Large intestine (tissue), 3 donors: ENCODE results near the gene SUSD6. TPM values are rescaled to one million over a fixed set of nuclear protein-coding genes. Genes with fewer than 3 reads are reported as not detected.
A peak's percentile ranks its signal among the peaks of the same experiment; 100 is the strongest.

Experiments used
- DNase-seq, 2 donors: peaks; one replicate each; pipeline versions ENCODE4 v3.0.0 to v3.0.0-alpha.2; 2013
- H3K27ac ChIP-seq: one replicate; pipeline ENCODE4 v1.5.1; 2013; ENCODE audit warnings: low read length
- H3K27me3 ChIP-seq: 2 replicates; pipeline ENCODE4 v1.6.1; 2013; ENCODE audit warnings: low read length; ENCODE audit not compliant: control insufficient read depth, insufficient read depth
- H3K36me3 ChIP-seq: 2 replicates; pipeline ENCODE4 v1.6.1; 2013; ENCODE audit warnings: low read length; ENCODE audit not compliant: control insufficient read depth, insufficient read depth
- H3K4me1 ChIP-seq: one replicate; pipeline ENCODE4 v1.6.1; 2013; ENCODE audit warnings: low read length; ENCODE audit not compliant: control insufficient read depth, insufficient read depth
- H3K4me3 ChIP-seq: one replicate; pipeline ENCODE4 v1.5.1; 2013; ENCODE audit warnings: low read length
- H3K9me3 ChIP-seq: one replicate; pipeline ENCODE4 v1.6.1; 2013; ENCODE audit warnings: mild to moderate bottlenecking, low read depth, low read length, moderate library complexity; ENCODE audit not compliant: control insufficient read depth
- WGBS: methylation state at CpG from one replicate; pipeline ENCODE4 v1.1.5; 2013; ENCODE audit warnings: low lambda C conversion rate; ENCODE audit not compliant: insufficient coverage; 5-methylcytosine and 5-hydroxymethylcytosine counted together
- polyA plus RNA-seq: library from polyadenylated mRNA; unstranded; fragments of 120-200 nt; gene quantifications from one replicate; pipeline ENCODE4 v1.2.1, GENCODE V29; 2013

Gene SUSD6
- polyA plus RNA-seq, 1 donor: 40.4 TPM

GRCh38 chr14:69610874-69611171 is 573 bp upstream of the SUSD6 start:
- DNase-seq: no peak

GRCh38 chr14:69612014-69612782 is 802 bp downstream of the SUSD6 start:
- 0% methylated on average over 2 of the region's 47 CpGs for WGBS
- Histone ChIP-seq H3K4me1 (peaks cover 45% of the 10 kb centered on the region), H3K36me3 (no peaks in the 10 kb centered on the region), H3K27me3 (no peaks in the 10 kb centered on the region), H3K9me3 (no peaks in the 10 kb centered on the region), H3K27ac (peak overlapping the region; percentile 90), H3K4me3 (peak overlapping the region; percentile 78)
- peak in 1 of 2 donors; percentile 63 for DNase-seq

More at GRCh38 chr14:69610874-69611171, 573 bp upstream of the SUSD6 start:
- H3K36me3 ChIP-seq: no peaks in the 10 kb centered on the region
- peak overlapping the region; percentile 74 for H3K27ac ChIP-seq
- peaks cover 59% of the 10 kb centered on the region for H3K4me1 ChIP-seq
- no CpG with 5 or more reads among the region's 8 CpGs for WGBS
- no peaks in the 10 kb centered on the region for H3K9me3 ChIP-seq
- H3K27me3 ChIP-seq: no peaks in the 10 kb centered on the region
- peak overlapping the region; percentile 58 for H3K4me3 ChIP-seq

- no CpG with 5 or more reads among the region's 2 CpGs for WGBS
- peak overlapping the region; percentile 78 for H3K4me3 ChIP-seq
- peak overlapping the region; percentile 90 for H3K27ac ChIP-seq
- DNase-seq: peak in 1 of 2 donors; percentile 37
- H3K27me3 ChIP-seq: no peaks in the 10 kb centered on the region
- H3K9me3 ChIP-seq: no peaks in the 10 kb centered on the region
- H3K4me1 ChIP-seq: peaks cover 43% of the 10 kb centered on the region
- H3K36me3 ChIP-seq: no peaks in the 10 kb centered on the region
These were observed 1.4 kb downstream of the SUSD6 start for GRCh38 chr14:69612783-69613130.

- no peaks in the 10 kb centered on the region for H3K36me3 ChIP-seq
- H3K9me3 ChIP-seq: no peaks in the 10 kb centered on the region
- H3K27ac ChIP-seq: peak overlapping the region; percentile 90
- WGBS: 100% methylated on average over 1 of the region's 4 CpGs
- peak in 1 of 2 donors; percentile 41 for DNase-seq
- H3K27me3 ChIP-seq: no peaks in the 10 kb centered on the region
- peaks cover 48% of the 10 kb centered on the region for H3K4me1 ChIP-seq
- H3K4me3 ChIP-seq: peak overlapping the region; percentile 78
These were observed 2.1 kb downstream of the SUSD6 start for GRCh38 chr14:69613312-69614073.

- Histone ChIP-seq H3K4me3 (no peak overlapping the region), H3K36me3 (no peaks in the 10 kb centered on the region), H3K4me1 (peaks cover 48% of the 10 kb centered on the region), H3K27me3 (no peaks in the 10 kb centered on the region), H3K9me3 (no peaks in the 10 kb centered on the region), H3K27ac (peak overlapping the region; percentile 90)
- DNase-seq: peak in 1 of 2 donors; percentile 53
- no CpG with 5 or more reads among the region's 2 CpGs for WGBS
These were observed 3.2 kb downstream of the SUSD6 start for GRCh38 chr14:69614592-69614991.

- Histone ChIP-seq H3K27ac (peak overlapping the region; percentile 90), H3K36me3 (no peaks in the 10 kb centered on the region), H3K4me3 (no peak overlapping the region), H3K4me1 (peaks cover 45% of the 10 kb centered on the region), H3K27me3 (no peaks in the 10 kb centered on the region), H3K9me3 (no peaks in the 10 kb centered on the region)
- no peak for DNase-seq
- WGBS: 100% methylated on average over 1 of the region's 5 CpGs
These were observed 3.7 kb downstream of the SUSD6 start for GRCh38 chr14:69615121-69615495.

- H3K4me3 ChIP-seq: no peak overlapping the region
- H3K27ac ChIP-seq: peak overlapping the region; percentile 90
- peaks cover 39% of the 10 kb centered on the region for H3K4me1 ChIP-seq
- DNase-seq: peak in 1 of 2 donors; percentile 48
- no peaks in the 10 kb centered on the region for H3K36me3 ChIP-seq
- WGBS: 80% methylated on average over 1 of the region's 9 CpGs
- H3K27me3 ChIP-seq: no peaks in the 10 kb centered on the region
- H3K9me3 ChIP-seq: no peaks in the 10 kb centered on the region
These were observed 4.4 kb downstream of the SUSD6 start for GRCh38 chr14:69615496-69616407.

- Histone ChIP-seq H3K4me3 (no peak overlapping the region), H3K27me3 (no peaks in the 10 kb centered on the region), H3K9me3 (no peaks in the 10 kb centered on the region), H3K27ac (peak overlapping the region; percentile 90), H3K36me3 (no peaks in the 10 kb centered on the region), H3K4me1 (peaks cover 37% of the 10 kb centered on the region)
- no peak for DNase-seq
- WGBS: 60% methylated on average over 1 of the region's 1 CpG
These were observed 5.0 kb downstream of the SUSD6 start for GRCh38 chr14:69616408-69616773.

- Histone ChIP-seq H3K4me3 (no peak overlapping the region), H3K27me3 (no peaks in the 10 kb centered on the region), H3K4me1 (peaks cover 33% of the 10 kb centered on the region), H3K36me3 (no peaks in the 10 kb centered on the region), H3K27ac (no peak overlapping the region), H3K9me3 (no peaks in the 10 kb centered on the region)
- WGBS: no CpG with 5 or more reads among the region's 1 CpG
- no peak for DNase-seq
These were observed 6.4 kb downstream of the SUSD6 start for GRCh38 chr14:69617796-69618195.

GRCh38 chr14:69619012-69619411 is 7.6 kb downstream of the SUSD6 start:
- DNase-seq: no peak
- H3K9me3 ChIP-seq: no peaks in the 10 kb centered on the region
- no peak overlapping the region for H3K27ac ChIP-seq
- peaks cover 22% of the 10 kb centered on the region for H3K4me1 ChIP-seq
- WGBS: 83% methylated on average over 1 of the region's 4 CpGs
- H3K4me3 ChIP-seq: no peak overlapping the region
- H3K36me3 ChIP-seq: no peaks in the 10 kb centered on the region
- H3K27me3 ChIP-seq: no peaks in the 10 kb centered on the region
